Measurements from ENCODE around the gene HINT2.

Gene HINT2

GRCh38 chr9:35810122-35810521 is 4.7 kb downstream of the HINT2 start:
- DNase-seq: no peak

- no peak for DNase-seq
Measured at GRCh38 chr9:35808433-35808832, 6.4 kb downstream of the HINT2 start.

- DNase-seq: no peak
Measured at GRCh38 chr9:35806101-35806500, 8.7 kb downstream of the HINT2 start.

GRCh38 chr9:35801328-35802128 is 13.3 kb downstream of the HINT2 start:
- DNase-seq: no peak

GRCh38 chr9:35800530-35800929 is 14.3 kb downstream of the HINT2 start:
- DNase-seq: no peak

GRCh38 chr9:35798658-35799374 is 16.0 kb downstream of the HINT2 start:
- peak; percentile 62 for DNase-seq

- no peak for DNase-seq
Measured at GRCh38 chr9:35797311-35798109, 17.3 kb downstream of the HINT2 start.

- DNase-seq: no peak
Measured at GRCh38 chr9:35795695-35796094, 19.1 kb downstream of the HINT2 start.

GRCh38 chr9:35793461-35793860 is 21.4 kb downstream of the HINT2 start:
- DNase-seq: no peak

GRCh38 chr9:35792826-35793225 is 22.0 kb downstream of the HINT2 start:
- DNase-seq: no peak

- no peak for DNase-seq
Measured at GRCh38 chr9:35792024-35792813, 22.6 kb downstream of the HINT2 start.

- no peak for DNase-seq
Measured at GRCh38 chr9:35791297-35791921, 23.4 kb downstream of the HINT2 start, which contains the start of gene NPR2. Gene NPR2, plus strand, starts transcription at chr9:35791591. Its CDS starts 818 bp downstream, at chr9:35792409.

- DNase-seq: peak; percentile 56
Measured at GRCh38 chr9:35790385-35791296, 24.2 kb downstream of the HINT2 start.

- DNase-seq: no peak
Measured at GRCh38 chr9:35790025-35790384, 24.8 kb downstream of the HINT2 start.

- DNase-seq: no peak
Measured at GRCh38 chr9:35789541-35789940, 25.3 kb downstream of the HINT2 start.

GRCh38 chr9:35783418-35783817 is 31.4 kb downstream of the HINT2 start:
- no peak for DNase-seq

GRCh38 chr9:35781066-35781465 is 33.8 kb downstream of the HINT2 start:
- DNase-seq: no peak

- no peak for DNase-seq
Measured at GRCh38 chr9:35778496-35778895, 36.3 kb downstream of the HINT2 start.

GRCh38 chr9:35776018-35776417 is 38.8 kb downstream of the HINT2 start:
- no peak for DNase-seq

- no peak for DNase-seq
Measured at GRCh38 chr9:35774907-35775635, 39.8 kb downstream of the HINT2 start.

All from stimulated activated CD4-positive, alpha-beta T cell treated with anti-CD3 and anti-CD28 coated beads, Interleukin-15, amount 100 ng/mL, for 24 hours (primary cell).